Measurements from ENCODE around the gene FRAS1. TPM values are rescaled to one million over a fixed set of nuclear protein-coding genes. Genes with fewer than 3 reads are reported as not detected.
A peak's percentile ranks its signal among the peaks of the same experiment; 100 is the strongest.

FRAS1 gene
- total RNA-seq, 1 experiment from 2014 or later = 13.1 TPM

GRCh38 chr4:78040431-78040830, 16.7 kb upstream of the FRAS1 start:
- H3K9me2 ChIP-seq (ENCODE audit: insufficient read depth) = no peaks in the 10 kb centered on the region
- no peak overlapping the region for H3K4me2 ChIP-seq
- ChIA-PET POLR2A (ENCODE audit: unreplicated experiment) (no interaction called here), CTCF (no interaction called here)
- no peaks in the 10 kb centered on the region for H3K9me3 ChIP-seq (ENCODE audit: insufficient read depth, low read depth)
- TF ChIP-seq CTCF (conservative IDR thresholded peaks at IDR 0.05) (no peak), EZH2 (IDR thresholded peaks at IDR 0.05; ENCODE audit: low read depth) (no peak)
- no peaks in the 10 kb centered on the region for H3K79me2 ChIP-seq (ENCODE audit: low read depth)
- BruUV-seq (replicated peaks) = no TSS peak
- H3F3A ChIP-seq (ENCODE audit: insufficient read depth, low read depth) = no peaks in the 10 kb centered on the region
- no peak overlapping the region for H3K27ac ChIP-seq
- H4K20me1 ChIP-seq (ENCODE audit: insufficient read depth) = no peaks in the 10 kb centered on the region
- no peaks in the 10 kb centered on the region for H3K36me3 ChIP-seq (ENCODE audit: low read depth)
- H3K4me3 ChIP-seq = no peak overlapping the region
- H3K4me1 ChIP-seq (replicated peaks; ENCODE audit: insufficient read depth) = no peaks in the 10 kb centered on the region
- H2AFZ ChIP-seq = no peak overlapping the region
- intact Hi-C loops (cut with micrococcal nuclease; ENCODE audit: unreplicated experiment) = no loop called here
- no peak for DNase-seq
- no peaks in the 10 kb centered on the region for H3K27me3 ChIP-seq (ENCODE audit: insufficient read depth, low read depth)

GRCh38 chr4:78047366-78047765, 9.8 kb upstream of the FRAS1 start:
- Histone ChIP-seq H3K9me2 (ENCODE audit: insufficient read depth) (no peaks in the 10 kb centered on the region), H3K79me2 (ENCODE audit: low read depth) (no peaks in the 10 kb centered on the region), H2AFZ (no peak overlapping the region), H3K36me3 (ENCODE audit: low read depth) (no peaks in the 10 kb centered on the region), H3F3A (ENCODE audit: insufficient read depth, low read depth) (no peaks in the 10 kb centered on the region), H3K27ac (no peak overlapping the region), H3K4me3 (no peak overlapping the region), H3K4me2 (no peak overlapping the region), H4K20me1 (ENCODE audit: insufficient read depth) (no peaks in the 10 kb centered on the region), H3K27me3 (ENCODE audit: insufficient read depth, low read depth) (no peaks in the 10 kb centered on the region), H3K4me1 (replicated peaks; ENCODE audit: insufficient read depth) (no peaks in the 10 kb centered on the region), H3K9me3 (ENCODE audit: insufficient read depth, low read depth) (no peaks in the 10 kb centered on the region)
- intact Hi-C loops (cut with micrococcal nuclease; ENCODE audit: unreplicated experiment) = loop anchor here (5.0 kb wide), 1 partner anchor 40 kb away; no protein-coding TSS in a partner anchor
- DNase-seq = no peak
- no peak for TF ChIP-seq EZH2 (IDR thresholded peaks at IDR 0.05; ENCODE audit: low read depth)
- no peak for TF ChIP-seq CTCF (conservative IDR thresholded peaks at IDR 0.05)
- no TSS peak for BruUV-seq (replicated peaks)
- ChIA-PET POLR2A (ENCODE audit: unreplicated experiment) (no interaction called here), CTCF (no interaction called here)

- peak; percentile 64 to 78 for DNase-seq
- no peak for TF ChIP-seq EZH2 (IDR thresholded peaks at IDR 0.05; ENCODE audit: low read depth)
- TF ChIP-seq CTCF (conservative IDR thresholded peaks at IDR 0.05) = no peak
- no peak overlapping the region for H3K27ac ChIP-seq
- H3F3A ChIP-seq (ENCODE audit: insufficient read depth, low read depth) = no peaks in the 10 kb centered on the region
- H3K79me2 ChIP-seq (ENCODE audit: low read depth) = no peaks in the 10 kb centered on the region
- no peaks in the 10 kb centered on the region for H4K20me1 ChIP-seq (ENCODE audit: insufficient read depth)
- ChIA-PET CTCF (interaction anchor here (0.7 to 1.1 kb wide), 2 partner anchors 237 to 497 kb away, joined by 4 to 5 read pairs; no protein-coding TSS in a partner anchor), POLR2A (ENCODE audit: unreplicated experiment) (interaction anchor here (0.5 to 0.7 kb wide), 3 partner anchors 124 to 512 kb away, joined by 4 to 5 read pairs (median 4); no protein-coding TSS in a partner anchor)
- BruUV-seq (replicated peaks) = TSS peak; percentile 93
- intact Hi-C loops (cut with micrococcal nuclease; ENCODE audit: unreplicated experiment) = loop anchor here (1.0 to 5.0 kb wide), 4 partner anchors 237 to 511 kb away; no protein-coding TSS in a partner anchor
- no peaks in the 10 kb centered on the region for H3K9me3 ChIP-seq (ENCODE audit: insufficient read depth, low read depth)
- H2AFZ ChIP-seq = peak overlapping the region; percentile 97
- H3K27me3 ChIP-seq (ENCODE audit: insufficient read depth, low read depth) = no peaks in the 10 kb centered on the region
- no peaks in the 10 kb centered on the region for H3K36me3 ChIP-seq (ENCODE audit: low read depth)
- peak overlapping the region; percentile 88 for H3K4me3 ChIP-seq
- no peaks in the 10 kb centered on the region for H3K4me1 ChIP-seq (replicated peaks; ENCODE audit: insufficient read depth)
- no peaks in the 10 kb centered on the region for H3K9me2 ChIP-seq (ENCODE audit: insufficient read depth)
- H3K4me2 ChIP-seq = peak overlapping the region; percentile 96
Observed at GRCh38 chr4:78056265-78057129, 626 bp upstream of the FRAS1 start.
